Osteoblast (primary cell): Measurements from ENCODE around the gene PRR15L. TPM values are rescaled to one million over a fixed set of nuclear protein-coding genes. Genes with fewer than 3 reads are reported as not detected.

ENCODE experiments used
- DNase-seq: peaks from one replicate; pipeline ENCODE4 v3.0.0; 2011; ENCODE audit warnings: low spot score, mixed read lengths; ENCODE audit not compliant: insufficient read length; ENCODE audit errors: missing footprints
- H2AFZ ChIP-seq: 2 replicates; pipeline ENCODE4 v1.6.0; 2011; ENCODE audit warnings: mild to moderate bottlenecking, low read length
- H3K27ac ChIP-seq: 2 replicates; pipeline ENCODE4 v1.5.1; 2011; ENCODE audit warnings: mild to moderate bottlenecking, low read depth, low read length, moderate library complexity
- H3K27me3 ChIP-seq: 2 replicates; pipeline ENCODE4 v1.6.0; 2012; ENCODE audit warnings: mild to moderate bottlenecking, control low read depth, inconsistent platforms, low read length, moderate library complexity; ENCODE audit not compliant: insufficient read depth
- H3K36me3 ChIP-seq: 2 replicates; pipeline ENCODE4 v1.5.1; 2011; ENCODE audit warnings: mild to moderate bottlenecking, low read length, control low read depth, moderate library complexity; ENCODE audit not compliant: insufficient read depth
- H3K4me1 ChIP-seq: 2 replicates; pipeline ENCODE4 v1.5.1; 2011; ENCODE audit warnings: mild to moderate bottlenecking, low read length, control low read depth, moderate library complexity; ENCODE audit not compliant: insufficient read depth
- H3K4me2 ChIP-seq: 2 replicates; pipeline ENCODE4 v1.6.0; 2011; ENCODE audit warnings: mild to moderate bottlenecking, low read length; ENCODE audit not compliant: insufficient read depth
- H3K4me3 ChIP-seq: fragments of 200-600 bp; sonication (generic); 3 replicates; pipeline ENCODE4 v1.5.1; 2012; ENCODE audit warnings: mild to moderate bottlenecking, low read length, inconsistent platforms; ENCODE audit not compliant: insufficient read depth
- H3K79me2 ChIP-seq: 2 replicates; pipeline ENCODE4 v1.6.0; 2012; ENCODE audit warnings: mild to moderate bottlenecking, low read length, control low read depth, inconsistent platforms; ENCODE audit not compliant: insufficient read depth
- H3K9me3 ChIP-seq: 2 replicates; pipeline ENCODE4 v1.5.1; 2011; ENCODE audit warnings: low read depth, low read length, control low read depth
- H4K20me1 ChIP-seq: 2 replicates; pipeline ENCODE4 v1.6.0; 2012; ENCODE audit warnings: mild to moderate bottlenecking, low read length, control low read depth; ENCODE audit not compliant: insufficient read depth
- total RNA-seq: library from RNA; depleted of rRNA; stranded (reverse); fragments of >200 nt; gene quantifications from 2 replicates; pipeline ENCODE4 v1.2.3, GENCODE V29; 2012
- TF ChIP-seq, protein P1 (sequence below): IDR thresholded peaks from 2 replicates; pipeline ENCODE4 v1.5.1; 2011; ENCODE audit warnings: mild to moderate bottlenecking, low read depth, low read length, moderate library complexity; ENCODE audit errors: extremely low read depth

PRR15L gene
- total RNA-seq, 1 donor = not detected

DNA sequence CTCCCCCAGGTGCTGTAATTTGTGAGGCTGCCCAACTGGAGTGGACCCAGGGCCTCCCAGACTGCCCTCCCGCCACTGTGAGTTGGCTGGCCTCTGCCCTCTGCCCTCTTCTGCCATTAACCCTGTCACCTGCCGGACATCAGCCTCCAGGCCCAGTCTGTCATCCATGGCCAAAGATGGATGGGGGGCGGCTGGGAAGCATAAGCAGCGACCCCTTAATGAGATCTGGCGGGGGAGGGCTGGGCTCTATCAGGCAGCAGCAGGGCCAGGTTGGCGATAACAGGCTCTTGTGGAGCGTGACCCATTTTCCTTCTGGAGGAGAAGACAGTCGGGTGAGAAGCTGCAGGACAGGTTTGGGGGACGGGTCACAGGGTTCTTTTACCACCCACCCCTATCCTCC lies 38.5 kb upstream of the PRR15L start:
- Histone ChIP-seq H3K9me3 (no peaks in the 10 kb centered on the region), H3K36me3 (no peaks in the 10 kb centered on the region), H3K27me3 (peaks cover 4% of the 10 kb centered on the region)

DNA sequence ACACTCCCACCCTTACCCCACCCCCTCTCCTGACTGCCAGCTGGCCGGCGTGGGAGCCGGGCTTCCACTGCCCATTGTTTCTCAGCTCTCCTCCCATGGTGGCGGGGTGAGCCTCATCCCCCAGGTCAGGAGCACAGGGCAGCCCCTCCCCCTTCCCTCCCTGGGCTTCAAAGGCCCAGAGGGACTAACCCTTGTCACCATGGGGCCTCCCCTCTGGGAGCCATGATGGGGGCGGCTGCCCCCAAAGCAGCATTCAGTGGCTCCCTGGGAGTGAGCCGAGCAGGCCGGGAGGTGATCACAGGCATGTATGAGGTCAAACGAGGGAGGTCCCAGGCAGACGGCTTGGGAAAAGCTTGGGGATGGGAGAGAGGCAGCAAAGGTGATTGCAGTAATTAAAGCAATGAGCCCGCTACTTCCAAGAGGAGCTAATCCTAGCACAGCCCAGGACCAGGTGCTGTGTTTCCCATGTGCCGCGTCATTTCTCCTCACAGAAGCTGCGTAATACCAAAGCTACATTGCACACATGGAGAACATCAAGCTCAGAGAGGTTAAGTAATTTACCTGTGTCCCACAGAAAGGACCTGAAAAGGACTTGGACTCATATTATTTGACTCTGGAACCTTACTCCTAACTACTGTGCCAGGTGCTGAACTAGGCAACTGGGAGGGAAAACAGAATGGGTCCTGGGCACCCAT lies 37.7 kb upstream of the PRR15L start:
- no peak overlapping the region for H3K27ac ChIP-seq
- H3K4me2 ChIP-seq = no peak overlapping the region
- no peaks in the 10 kb centered on the region for H4K20me1 ChIP-seq
- no peaks in the 10 kb centered on the region for H3K9me3 ChIP-seq
- peaks cover 5% of the 10 kb centered on the region for H3K4me1 ChIP-seq
- DNase-seq = peak; percentile 58
- TF ChIP-seq, protein P1, sequence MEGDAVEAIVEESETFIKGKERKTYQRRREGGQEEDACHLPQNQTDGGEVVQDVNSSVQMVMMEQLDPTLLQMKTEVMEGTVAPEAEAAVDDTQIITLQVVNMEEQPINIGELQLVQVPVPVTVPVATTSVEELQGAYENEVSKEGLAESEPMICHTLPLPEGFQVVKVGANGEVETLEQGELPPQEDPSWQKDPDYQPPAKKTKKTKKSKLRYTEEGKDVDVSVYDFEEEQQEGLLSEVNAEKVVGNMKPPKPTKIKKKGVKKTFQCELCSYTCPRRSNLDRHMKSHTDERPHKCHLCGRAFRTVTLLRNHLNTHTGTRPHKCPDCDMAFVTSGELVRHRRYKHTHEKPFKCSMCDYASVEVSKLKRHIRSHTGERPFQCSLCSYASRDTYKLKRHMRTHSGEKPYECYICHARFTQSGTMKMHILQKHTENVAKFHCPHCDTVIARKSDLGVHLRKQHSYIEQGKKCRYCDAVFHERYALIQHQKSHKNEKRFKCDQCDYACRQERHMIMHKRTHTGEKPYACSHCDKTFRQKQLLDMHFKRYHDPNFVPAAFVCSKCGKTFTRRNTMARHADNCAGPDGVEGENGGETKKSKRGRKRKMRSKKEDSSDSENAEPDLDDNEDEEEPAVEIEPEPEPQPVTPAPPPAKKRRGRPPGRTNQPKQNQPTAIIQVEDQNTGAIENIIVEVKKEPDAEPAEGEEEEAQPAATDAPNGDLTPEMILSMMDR = no peak
- no peaks in the 10 kb centered on the region for H3K36me3 ChIP-seq
- H3K79me2 ChIP-seq = no peaks in the 10 kb centered on the region
- H3K27me3 ChIP-seq = peaks cover 4% of the 10 kb centered on the region
- H2AFZ ChIP-seq = no peak overlapping the region
- no peak overlapping the region for H3K4me3 ChIP-seq

More for the DNA sequence above, 38.5 kb upstream of the PRR15L start:
- Histone ChIP-seq H3K4me3 (no peak overlapping the region), H4K20me1 (no peaks in the 10 kb centered on the region), H2AFZ (no peak overlapping the region), H3K79me2 (no peaks in the 10 kb centered on the region), H3K27ac (no peak overlapping the region), H3K4me2 (no peak overlapping the region), H3K4me1 (peaks cover 5% of the 10 kb centered on the region)
- TF ChIP-seq, protein P1 = no peak
- no peak for DNase-seq

DNA sequence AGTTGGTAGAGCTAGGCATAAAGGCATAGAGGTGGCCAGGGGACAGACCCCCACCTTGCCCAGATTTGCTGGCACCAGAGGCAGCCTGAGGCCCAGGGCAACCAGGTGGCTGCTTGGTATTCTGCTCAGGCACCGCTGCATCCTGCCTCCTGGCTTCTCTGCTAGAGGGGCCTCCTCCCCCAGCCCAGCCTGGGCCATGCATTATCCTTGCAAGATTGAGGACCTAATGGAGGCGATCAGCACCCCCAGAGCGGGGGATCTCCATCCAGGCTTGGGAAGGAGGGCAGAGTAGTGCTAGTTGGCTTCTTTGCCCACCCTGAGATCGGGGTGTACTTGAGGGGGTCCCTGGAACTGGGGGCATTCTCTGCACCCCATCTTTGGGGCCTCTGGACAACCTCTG lies 37.0 kb upstream of the PRR15L start:
- peaks cover 1% of the 10 kb centered on the region for H3K4me1 ChIP-seq
- H3K27me3 ChIP-seq = peaks cover 4% of the 10 kb centered on the region
- TF ChIP-seq, protein P1 = no peak
- no peak overlapping the region for H2AFZ ChIP-seq
- H3K9me3 ChIP-seq = no peaks in the 10 kb centered on the region
- H3K27ac ChIP-seq = no peak overlapping the region
- no peaks in the 10 kb centered on the region for H4K20me1 ChIP-seq
- H3K36me3 ChIP-seq = no peaks in the 10 kb centered on the region
- no peak for DNase-seq
- no peaks in the 10 kb centered on the region for H3K79me2 ChIP-seq
- H3K4me2 ChIP-seq = no peak overlapping the region
- H3K4me3 ChIP-seq = no peak overlapping the region

DNA sequence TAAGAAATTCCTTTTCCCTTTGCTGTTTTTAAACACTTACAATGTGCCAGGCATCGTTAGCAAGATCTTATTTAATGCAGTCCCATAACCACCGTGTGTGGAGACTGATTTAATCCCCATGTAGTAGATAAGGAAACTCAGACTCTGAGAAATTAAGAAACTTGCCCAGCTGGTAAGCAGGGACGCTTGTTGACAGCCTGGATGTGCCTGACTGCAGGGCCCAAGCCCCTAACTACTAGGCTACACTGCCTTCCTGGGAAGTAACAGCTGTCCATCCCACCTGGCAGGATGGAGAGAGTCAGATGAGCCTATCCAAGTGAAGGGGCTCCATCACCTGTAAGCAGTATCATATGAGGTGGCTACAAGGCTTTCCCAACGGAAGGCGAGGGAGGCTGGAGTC lies 36.3 kb upstream of the PRR15L start:
- no peaks in the 10 kb centered on the region for H3K9me3 ChIP-seq
- H2AFZ ChIP-seq = no peak overlapping the region
- DNase-seq = no peak
- H3K4me1 ChIP-seq = no peaks in the 10 kb centered on the region
- H3K79me2 ChIP-seq = no peaks in the 10 kb centered on the region
- no peak overlapping the region for H3K4me2 ChIP-seq
- H3K27me3 ChIP-seq = peaks cover 4% of the 10 kb centered on the region
- H4K20me1 ChIP-seq = no peaks in the 10 kb centered on the region
- TF ChIP-seq, protein P1 = no peak
- H3K36me3 ChIP-seq = no peaks in the 10 kb centered on the region
- no peak overlapping the region for H3K27ac ChIP-seq
- H3K4me3 ChIP-seq = no peak overlapping the region
